ENCODE measurements around the gene XIRP1. TPM values are rescaled to one million over a fixed set of nuclear protein-coding genes. Genes with fewer than 3 reads are reported as not detected.

XIRP1 gene
- polyA plus RNA-seq, 6 donors from 2014 or later: 0.05 TPM; not detected in 5

DNA sequence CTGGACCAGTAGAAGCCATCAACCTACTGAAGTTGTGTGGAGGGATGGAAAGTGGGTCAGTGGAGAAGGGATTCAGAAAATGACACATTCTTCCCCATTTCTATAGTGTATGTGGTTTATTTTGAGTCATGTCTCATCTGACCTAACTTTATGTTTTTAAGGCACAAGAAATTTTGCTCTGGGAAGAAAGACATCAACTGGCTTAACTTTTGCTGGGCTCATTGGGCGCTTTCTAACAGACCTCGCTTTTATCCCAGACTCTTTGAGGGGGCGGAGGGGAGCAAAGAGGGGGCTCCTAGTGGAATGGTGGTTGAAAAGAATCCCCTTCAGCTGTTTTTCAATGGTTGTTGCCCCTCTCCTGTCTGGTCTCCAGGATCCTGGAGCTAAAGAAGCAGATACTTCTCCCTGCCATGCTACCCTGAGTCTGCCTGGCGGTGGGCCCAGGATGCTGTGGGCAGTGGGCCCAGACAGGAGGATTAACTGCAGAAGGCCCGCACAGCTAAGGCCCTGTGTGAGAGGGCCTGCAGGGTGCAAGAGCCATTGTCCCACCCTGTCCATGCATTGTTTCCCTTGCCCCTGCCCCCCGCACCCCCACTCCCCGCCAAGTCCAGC, 53.5 kb downstream of the XIRP1 start:
- peaks cover 0 to 5% of the 10 kb centered on the region in 2 donors for H3K36me3 Mint-ChIP-seq
- H3K27me3 Mint-ChIP-seq: no peaks in the 10 kb centered on the region
- no peak overlapping the region for H3K4me3 Mint-ChIP-seq
- no peak for ATAC-seq (ENCODE audit: low read depth in 2 of 2)
- H3K4me1 Mint-ChIP-seq: peaks cover 24 to 35% (median 33%) of the 10 kb centered on the region in 3 donors
- no peak for DNase-seq
- peak overlapping the region in 4 of 6 donors; percentile 79 to 88 (median 86) for H3K27ac Mint-ChIP-seq
- no peaks in the 10 kb centered on the region for H3K9me3 Mint-ChIP-seq

DNA sequence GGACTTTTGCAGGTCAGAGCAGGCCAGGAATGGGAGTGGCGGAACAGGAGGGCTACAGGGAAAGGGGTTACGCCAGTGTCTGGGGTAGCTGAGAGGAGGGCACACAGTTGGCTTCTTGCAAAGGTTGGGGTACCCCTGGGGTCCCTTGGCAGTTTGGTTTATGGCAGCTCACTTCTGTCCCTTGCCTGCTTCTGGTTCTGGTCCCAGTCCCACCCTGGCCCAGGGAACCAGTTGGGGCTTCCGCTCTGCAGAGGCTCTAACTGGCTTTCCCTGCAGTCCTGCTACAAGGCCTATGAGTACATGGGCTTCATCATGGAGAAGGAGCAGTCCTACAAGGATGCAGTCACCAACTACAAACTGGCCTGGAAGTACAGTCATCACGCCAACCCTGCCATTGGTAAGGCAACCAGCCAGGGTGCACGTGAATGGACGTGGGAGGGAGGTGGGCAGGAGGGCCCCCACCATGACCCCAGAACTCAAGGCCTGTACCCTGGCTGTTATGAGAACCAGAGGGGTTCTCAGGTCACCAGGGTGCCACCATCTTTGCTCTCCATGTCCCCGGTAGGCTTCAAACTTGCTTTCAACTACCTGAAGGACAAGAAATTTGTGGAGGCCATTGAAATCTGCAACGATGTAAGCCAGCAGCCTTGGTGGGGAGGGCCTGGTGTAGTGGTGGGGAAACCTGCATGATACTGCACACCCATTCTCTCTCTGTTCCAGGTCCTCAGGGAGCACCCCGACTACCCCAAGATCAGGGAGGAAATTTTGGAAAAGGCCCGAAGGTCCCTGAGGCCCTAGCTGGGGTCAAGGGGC, 54.2 kb downstream of the XIRP1 start:
- H3K27ac Mint-ChIP-seq: peak overlapping the region in 5 of 6 donors; percentile 75 to 88 (median 79)
- peaks cover 0 to 11% of the 10 kb centered on the region in 2 donors for H3K36me3 Mint-ChIP-seq
- DNase-seq (no peak), ATAC-seq (ENCODE audit: low read depth in 2 of 2) (no peak)
- H3K4me1 Mint-ChIP-seq: peaks cover 21 to 34% (median 30%) of the 10 kb centered on the region in 3 donors
- H3K27me3 Mint-ChIP-seq: no peaks in the 10 kb centered on the region
- H3K4me3 Mint-ChIP-seq: peak overlapping the region in 2 of 8 donors; percentile 58 to 59
- H3K9me3 Mint-ChIP-seq: no peaks in the 10 kb centered on the region

DNA sequence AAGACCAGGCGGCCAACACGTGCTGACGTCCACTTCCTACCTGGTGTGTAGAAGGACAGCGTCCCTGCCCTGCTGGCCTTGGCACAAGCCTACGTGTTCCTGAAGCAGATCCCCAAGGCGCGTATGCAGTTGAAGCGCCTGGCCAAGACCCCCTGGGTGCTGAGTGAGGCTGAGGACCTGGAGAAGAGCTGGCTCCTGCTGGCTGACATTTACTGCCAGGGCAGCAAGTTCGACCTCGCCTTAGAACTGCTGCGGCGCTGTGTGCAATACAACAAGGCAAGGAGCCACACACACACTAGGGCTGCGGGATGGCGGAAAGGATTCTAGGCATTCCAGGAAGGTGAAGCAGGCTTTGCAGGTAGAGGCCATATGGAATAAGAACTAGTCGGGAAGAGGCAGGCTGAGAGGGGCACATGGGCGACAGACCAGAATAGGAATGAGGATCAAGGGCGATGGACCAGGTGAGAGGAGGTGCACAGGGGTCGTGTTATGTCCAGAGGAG, 54.9 kb downstream of the XIRP1 start:
- H3K36me3 Mint-ChIP-seq: peaks cover 0 to 12% of the 10 kb centered on the region in 2 donors
- DNase-seq (no peak), ATAC-seq (ENCODE audit: low read depth in 2 of 2) (no peak)
- H3K9me3 Mint-ChIP-seq: no peaks in the 10 kb centered on the region
- no peaks in the 10 kb centered on the region for H3K27me3 Mint-ChIP-seq
- H3K4me3 Mint-ChIP-seq: peak overlapping the region in 3 of 8 donors; percentile 42 to 59 (median 58)
- H3K27ac Mint-ChIP-seq: peak overlapping the region in 5 of 6 donors; percentile 46 to 88 (median 58)
- peaks cover 18 to 27% (median 26%) of the 10 kb centered on the region in 3 donors for H3K4me1 Mint-ChIP-seq

DNA sequence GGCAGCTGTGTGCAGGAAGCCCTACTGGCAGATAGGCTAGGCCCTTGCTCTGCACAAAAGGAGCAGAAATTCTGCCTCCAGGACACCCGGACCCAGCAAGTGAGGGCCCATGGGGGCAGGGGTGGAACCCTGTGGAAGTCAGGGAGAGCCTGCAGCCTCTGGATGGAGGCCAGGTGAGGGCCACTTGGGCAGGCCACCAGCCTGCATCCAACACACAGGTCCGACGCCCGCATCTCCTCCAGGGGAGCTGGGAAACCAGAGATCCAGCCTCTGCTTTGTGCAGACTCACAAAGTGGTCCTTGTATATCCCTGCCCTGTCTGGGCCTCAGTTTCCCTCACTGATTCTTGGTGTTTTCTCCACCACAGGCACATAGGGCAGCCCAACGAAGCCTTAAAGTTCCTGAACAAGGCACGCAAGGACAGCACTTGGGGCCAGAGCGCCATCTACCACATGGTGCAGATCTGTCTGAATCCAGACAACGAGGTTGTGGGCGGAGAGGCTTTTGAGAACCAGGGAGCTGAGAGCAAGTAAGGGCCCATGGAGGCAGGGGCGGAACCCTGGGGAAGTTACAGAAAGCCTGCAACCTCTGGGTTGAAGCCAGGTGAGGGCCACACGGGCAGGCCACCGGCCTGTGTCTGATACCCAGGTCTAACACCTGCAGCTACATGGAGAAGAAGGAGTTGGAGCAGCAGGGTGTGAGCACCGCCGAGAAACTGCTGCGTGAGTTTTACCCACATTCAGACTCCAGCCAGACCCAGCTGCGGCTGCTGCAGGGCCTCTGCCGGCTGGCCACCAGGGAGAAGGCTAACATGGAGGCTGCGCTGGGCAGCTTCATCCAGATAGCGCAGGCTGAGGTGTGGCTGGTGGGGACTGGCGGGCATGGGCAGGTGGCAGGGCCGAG, 55.6 kb downstream of the XIRP1 start:
- Mint-ChIP-seq H3K4me1 (peaks cover 14 to 20% (median 19%) of the 10 kb centered on the region in 3 donors), H3K27me3 (no peaks in the 10 kb centered on the region), H3K9me3 (no peaks in the 10 kb centered on the region), H3K27ac (peak overlapping the region in 2 of 6 donors; percentile 88 to 92), H3K36me3 (peaks cover 0 to 19% of the 10 kb centered on the region in 2 donors), H3K4me3 (no peak overlapping the region)
- DNase-seq (no peak), ATAC-seq (ENCODE audit: low read depth in 2 of 2) (no peak)

DNA sequence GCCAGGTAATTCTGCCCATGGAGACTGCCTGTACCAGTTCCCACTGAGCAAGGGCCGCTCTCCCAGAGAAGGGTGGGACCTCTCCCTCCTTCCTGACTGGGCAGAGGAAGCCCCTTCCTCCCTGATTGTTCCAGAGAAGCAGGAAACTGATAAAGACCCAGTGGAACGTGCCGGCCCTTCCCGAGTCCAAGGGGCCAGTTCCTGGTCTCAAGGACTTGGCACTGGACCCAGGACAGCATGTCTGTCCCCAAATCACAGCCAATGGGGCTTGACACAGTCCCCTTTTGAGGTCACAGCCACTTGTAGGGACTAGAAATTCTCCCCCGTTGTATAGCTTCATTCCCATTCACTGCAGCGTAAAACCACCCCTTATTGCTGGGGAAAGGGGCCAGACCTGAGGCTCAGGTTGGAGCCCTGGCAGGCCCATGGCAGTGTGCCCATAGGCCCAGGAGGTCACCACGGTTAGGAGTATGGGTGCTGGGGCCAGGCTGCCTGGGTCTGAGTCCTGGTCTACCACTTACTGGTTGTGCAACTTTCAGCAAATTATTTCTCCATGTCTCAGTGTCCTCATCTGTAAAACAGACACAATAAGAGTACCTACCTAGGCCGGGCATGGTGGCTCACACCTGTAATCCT, 57.1 kb downstream of the XIRP1 start:
- ATAC-seq (ENCODE audit: low read depth in 2 of 2) (no peak), DNase-seq (no peak)
- no peaks in the 10 kb centered on the region for H3K27me3 Mint-ChIP-seq
- no peaks in the 10 kb centered on the region for H3K9me3 Mint-ChIP-seq
- H3K4me1 Mint-ChIP-seq: peaks cover 4 to 5% (median 4%) of the 10 kb centered on the region in 3 donors
- no peak overlapping the region for H3K4me3 Mint-ChIP-seq
- peak overlapping the region in 1 of 6 donors; percentile 24 for H3K27ac Mint-ChIP-seq
- peaks cover 0 to 25% of the 10 kb centered on the region in 2 donors for H3K36me3 Mint-ChIP-seq

DNA sequence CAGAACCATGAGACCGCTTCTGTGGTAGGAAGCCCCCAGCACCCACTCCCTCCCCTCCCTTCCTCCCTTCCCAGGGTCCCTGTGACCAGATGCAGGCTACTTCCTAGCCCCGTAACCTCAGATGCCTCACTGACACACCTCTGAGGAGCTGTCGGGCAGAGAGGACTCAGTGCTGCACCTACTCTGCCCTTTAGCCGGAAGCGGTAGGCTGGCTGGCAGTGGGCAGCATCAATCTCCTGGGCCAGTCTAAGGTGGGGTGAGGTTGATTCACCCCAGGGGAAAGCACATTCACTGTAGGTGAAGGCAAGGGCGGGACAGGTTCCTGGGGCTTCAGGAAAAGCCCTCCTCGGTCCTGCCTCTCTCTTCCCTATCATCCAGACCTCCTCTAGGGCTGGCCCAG, 58.1 kb downstream of the XIRP1 start:
- peaks cover 3 to 4% (median 4%) of the 10 kb centered on the region in 3 donors for H3K4me1 Mint-ChIP-seq
- ATAC-seq (ENCODE audit: low read depth in 2 of 2) (no peak), DNase-seq (no peak)

DNA sequence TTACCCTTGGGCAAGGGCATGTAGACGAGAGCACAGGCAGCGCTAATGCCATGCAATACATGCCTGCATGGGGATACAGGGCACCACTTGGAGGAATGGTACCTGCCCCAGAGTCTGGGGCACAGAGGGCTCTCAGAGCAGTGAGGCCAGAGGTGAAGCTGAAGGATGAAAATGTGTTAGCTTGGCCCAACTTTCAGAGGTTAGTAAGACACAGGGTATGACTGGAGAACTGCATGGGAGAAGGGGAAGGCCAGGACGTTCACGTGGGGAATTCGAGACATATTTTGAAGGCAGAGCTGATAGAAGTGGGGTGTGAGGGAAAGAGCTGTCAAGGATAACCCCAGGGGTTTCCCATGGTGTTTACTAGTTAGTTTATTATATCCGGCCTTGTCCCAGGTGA, 58.6 kb downstream of the XIRP1 start:
- no peak for ATAC-seq (ENCODE audit: low read depth in 2 of 2)
- H3K4me1 Mint-ChIP-seq: peaks cover 3 to 4% (median 4%) of the 10 kb centered on the region in 3 donors
- H3K9me3 Mint-ChIP-seq: no peaks in the 10 kb centered on the region
- peak overlapping the region in 1 of 6 donors; percentile 49 for H3K27ac Mint-ChIP-seq
- DNase-seq: no peak
- H3K36me3 Mint-ChIP-seq: peaks cover 10 to 25% of the 10 kb centered on the region in 2 donors
- H3K27me3 Mint-ChIP-seq: no peaks in the 10 kb centered on the region
- no peak overlapping the region for H3K4me3 Mint-ChIP-seq

More for the DNA sequence above, 58.1 kb downstream of the XIRP1 start:
- Mint-ChIP-seq H3K27me3 (no peaks in the 10 kb centered on the region), H3K27ac (peak overlapping the region in 1 of 6 donors; percentile 24), H3K4me3 (no peak overlapping the region), H3K36me3 (peaks cover 8 to 25% of the 10 kb centered on the region in 2 donors), H3K9me3 (no peaks in the 10 kb centered on the region)

Other genes with a start within 250 kb of the XIRP1 start
- gene SCN11A, start 140.7 kb downstream of the XIRP1 start, polyA plus RNA-seq (ENCODE audit: low read depth in 6 of 6): under 1 TPM in 1 of 6 donors, not detected in 5; 0.06 TPM
- gene WDR48, start 140.6 kb downstream of the XIRP1 start, polyA plus RNA-seq (ENCODE audit: low read depth in 6 of 6): 10 to 100 TPM; 23.5 to 66.0 (median 54.3) TPM
- 10 to 100 TPM; 19.7 to 36.7 (median 27.2) TPM for gene GORASP1, start 85.0 kb downstream of the XIRP1 start, polyA plus RNA-seq (ENCODE audit: low read depth in 6 of 6)
- 10 to 100 TPM in 4 of 6 donors, 1 to 10 TPM in 2; 3.8 to 14.8 (median 11.2) TPM for gene TTC21A, start 84.9 kb downstream of the XIRP1 start, polyA plus RNA-seq (ENCODE audit: low read depth in 6 of 6)
- gene CSRNP1, start 39.0 kb downstream of the XIRP1 start, polyA plus RNA-seq (ENCODE audit: low read depth in 6 of 6): 10 to 100 TPM; 47.3 to 99.7 (median 64.4) TPM
- gene CX3CR1, start 87.4 kb upstream of the XIRP1 start, polyA plus RNA-seq (ENCODE audit: low read depth in 6 of 6): 1 to 10 TPM in 5 of 6 donors, under 1 TPM in 1; 0.14 to 2.9 (median 1.3) TPM
- gene CCR8, start 137.1 kb upstream of the XIRP1 start, polyA plus RNA-seq (ENCODE audit: low read depth in 6 of 6): not detected
- 10 to 100 TPM; 44.4 to 70.4 (median 56.5) TPM for gene SLC25A38, start 190.8 kb upstream of the XIRP1 start, polyA plus RNA-seq (ENCODE audit: low read depth in 6 of 6)
- gene RPSA, start 214.1 kb upstream of the XIRP1 start, polyA plus RNA-seq (ENCODE audit: low read depth in 6 of 6): 1,000 to 10,000 TPM; 1,144 to 1,512 (median 1,204) TPM